Vagina (tissue), 2 donors: ENCODE measurements around the gene LRRC31. TPM values are rescaled to one million over a fixed set of nuclear protein-coding genes. Genes with fewer than 3 reads are reported as not detected.

ENCODE experiments used
- DNase-seq, 2 donors: peaks; one replicate each; pipeline ENCODE4 v3.0.0-alpha.2; 2017; ENCODE audit errors: extremely low spot score in 2 of 2
- H3K27ac ChIP-seq: fragments of 200-600 bp; sonication (generic); one replicate; pipeline ENCODE4 v1.5.1; 2019
- H3K27me3 ChIP-seq: fragments of 200-600 bp; sonication (generic); one replicate; pipeline ENCODE4 v1.5.1; 2019
- H3K36me3 ChIP-seq, 2 donors: fragments of 200-600 bp; sonication (generic); one replicate each; pipeline ENCODE4 v1.5.1; 2017 to 2019
- H3K4me1 ChIP-seq: fragments of 200-600 bp; sonication (generic); one replicate; pipeline ENCODE4 v1.5.1; 2019
- H3K4me3 ChIP-seq, 2 donors: fragments of 200-600 bp; sonication (generic); 1 replicate in 1 of 2; 2 replicates in 1 of 2; pipeline ENCODE4 v1.5.1; 2016 to 2019
- H3K9me3 ChIP-seq: fragments of 200-600 bp; sonication (generic); one replicate; pipeline ENCODE4 v1.5.1; 2019
- POLR2A ChIP-seq, 2 donors: fragments of 450-650 bp; IDR thresholded peaks; one replicate each; pipeline ENCODE4 v1.6.1; 2017; ENCODE audit warnings: antibody characterized with exemption in 2 of 2, mild to moderate bottlenecking in 2 of 2, moderate library complexity in 2 of 2
- POLR2AphosphoS5 ChIP-seq, 2 donors: sonication (generic); formaldehyde crosslinking; IDR thresholded peaks; one replicate each; pipeline ENCODE4 v1.9.0; 2017; ENCODE audit warnings: antibody characterized with exemption in 2 of 2, mild to moderate bottlenecking in 2 of 2, low read depth in 1 of 2; ENCODE audit not compliant: insufficient read depth in 1 of 2
- intact Hi-C: fragments of 100-400 bp; cut with DNase I; formaldehyde crosslinking; loops from one replicate; pipeline ENCODE4 v1.15.1; 2023
- total RNA-seq: library from RNA; depleted of rRNA; stranded (reverse); fragments of >200 nt; gene quantifications from one replicate; pipeline ENCODE4 v1.2.3, GENCODE V29; 2016
- TF ChIP-seq, protein P1 (sequence below), 3 experiments: fragments of 450-650 bp in 2 of 3; fragments of 200-600 bp in 1 of 3; sonication (generic) in 1 of 3; IDR thresholded peaks; one replicate each; pipeline ENCODE4 v1.5.1; 2017 to 2019; ENCODE audit warnings: antibody characterized with exemption in 3 of 3, mild to moderate bottlenecking in 2 of 3, moderate library complexity in 2 of 3

LRRC31 gene
- not detected for total RNA-seq

DNA sequence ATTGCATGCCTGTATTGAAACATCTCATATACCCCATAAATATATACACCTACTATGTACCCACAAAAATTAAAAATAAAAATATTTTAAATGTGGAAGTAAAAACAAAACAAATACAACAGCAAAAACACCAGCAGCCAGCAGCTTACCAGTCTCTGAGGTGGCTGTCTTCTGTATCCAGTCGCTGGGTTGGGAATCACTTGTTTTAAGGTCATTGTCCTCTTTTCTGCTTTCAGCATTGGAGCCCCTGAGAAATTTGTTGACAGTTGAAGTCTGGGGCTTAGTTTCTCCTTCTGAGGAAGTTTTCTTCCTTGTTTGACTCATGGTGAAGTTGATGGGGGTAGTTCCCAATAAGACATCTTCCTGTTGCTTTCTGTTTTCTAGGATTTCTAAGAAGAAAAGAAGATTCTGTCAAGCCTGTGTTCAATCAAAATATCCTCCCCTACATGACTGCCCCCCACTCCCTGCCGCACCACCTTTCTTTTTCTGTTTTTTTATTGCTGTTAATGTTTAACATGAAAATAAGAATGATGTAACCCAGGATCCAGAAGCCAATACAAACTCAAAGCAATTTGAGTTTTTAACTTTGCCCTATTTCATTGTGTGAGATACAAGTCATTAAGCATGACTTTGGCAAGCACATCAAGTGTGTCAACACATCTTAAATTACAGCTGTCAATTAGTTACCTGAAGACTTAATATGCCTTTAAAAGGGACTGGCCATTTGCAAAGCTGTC lies at the start of gene LRRC31:
TSS of gene LRRC31 (minus strand) at position 452 of the 737 bp plus-strand sequence. CDS start at position 324, 128 bp downstream.
- no peak for DNase-seq
- Histone ChIP-seq H3K4me3 (no peak within 1 kb of the TSS), H3K36me3 (no peaks in the 10 kb centered on the region), H3K27ac (no peak within 1 kb of the TSS), H3K27me3 (no peaks in the 10 kb centered on the region), H3K9me3 (no peaks in the 10 kb centered on the region), H3K4me1 (no peaks in the 10 kb centered on the region)
- TF ChIP-seq, protein P1, sequence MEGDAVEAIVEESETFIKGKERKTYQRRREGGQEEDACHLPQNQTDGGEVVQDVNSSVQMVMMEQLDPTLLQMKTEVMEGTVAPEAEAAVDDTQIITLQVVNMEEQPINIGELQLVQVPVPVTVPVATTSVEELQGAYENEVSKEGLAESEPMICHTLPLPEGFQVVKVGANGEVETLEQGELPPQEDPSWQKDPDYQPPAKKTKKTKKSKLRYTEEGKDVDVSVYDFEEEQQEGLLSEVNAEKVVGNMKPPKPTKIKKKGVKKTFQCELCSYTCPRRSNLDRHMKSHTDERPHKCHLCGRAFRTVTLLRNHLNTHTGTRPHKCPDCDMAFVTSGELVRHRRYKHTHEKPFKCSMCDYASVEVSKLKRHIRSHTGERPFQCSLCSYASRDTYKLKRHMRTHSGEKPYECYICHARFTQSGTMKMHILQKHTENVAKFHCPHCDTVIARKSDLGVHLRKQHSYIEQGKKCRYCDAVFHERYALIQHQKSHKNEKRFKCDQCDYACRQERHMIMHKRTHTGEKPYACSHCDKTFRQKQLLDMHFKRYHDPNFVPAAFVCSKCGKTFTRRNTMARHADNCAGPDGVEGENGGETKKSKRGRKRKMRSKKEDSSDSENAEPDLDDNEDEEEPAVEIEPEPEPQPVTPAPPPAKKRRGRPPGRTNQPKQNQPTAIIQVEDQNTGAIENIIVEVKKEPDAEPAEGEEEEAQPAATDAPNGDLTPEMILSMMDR (IDR thresholded peaks at IDR 0.05), result no peak
- no peak for TF ChIP-seq POLR2AphosphoS5 (IDR thresholded peaks at IDR 0.05; ENCODE audit: insufficient read depth in 1 of 2, low read depth in 1 of 2)
- TF ChIP-seq POLR2A (IDR thresholded peaks at IDR 0.05), result no peak
- intact Hi-C loops, result no loop called here

DNA sequence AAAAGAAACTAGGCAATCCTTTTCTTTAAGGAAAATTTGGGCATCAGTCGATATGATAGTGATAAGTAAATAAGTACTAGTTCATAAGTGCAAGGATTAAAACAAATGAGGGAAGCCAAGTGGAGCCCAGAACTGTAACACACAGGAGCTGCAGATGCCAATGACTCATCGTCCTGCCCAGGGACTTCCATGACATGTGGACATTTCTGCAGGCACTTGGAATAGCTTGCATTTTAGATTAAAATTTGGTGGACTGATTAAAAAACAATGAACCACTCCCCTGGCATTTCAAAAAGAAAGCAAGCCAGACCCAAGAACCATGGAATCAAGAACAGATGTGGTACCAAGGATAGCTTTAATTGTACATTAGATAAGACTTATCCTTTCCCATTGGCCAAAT lies 44.6 kb upstream of the LRRC31 start:
- no peak for DNase-seq
- no peaks in the 10 kb centered on the region for H3K9me3 ChIP-seq
- H3K36me3 ChIP-seq, result no peaks in the 10 kb centered on the region
- TF ChIP-seq POLR2AphosphoS5 (IDR thresholded peaks at IDR 0.05; ENCODE audit: insufficient read depth in 1 of 2, low read depth in 1 of 2), result no peak
- intact Hi-C loops, result no loop called here
- H3K4me1 ChIP-seq, result no peaks in the 10 kb centered on the region
- no peak overlapping the region for H3K4me3 ChIP-seq
- no peaks in the 10 kb centered on the region for H3K27me3 ChIP-seq
- no peak overlapping the region for H3K27ac ChIP-seq

DNA sequence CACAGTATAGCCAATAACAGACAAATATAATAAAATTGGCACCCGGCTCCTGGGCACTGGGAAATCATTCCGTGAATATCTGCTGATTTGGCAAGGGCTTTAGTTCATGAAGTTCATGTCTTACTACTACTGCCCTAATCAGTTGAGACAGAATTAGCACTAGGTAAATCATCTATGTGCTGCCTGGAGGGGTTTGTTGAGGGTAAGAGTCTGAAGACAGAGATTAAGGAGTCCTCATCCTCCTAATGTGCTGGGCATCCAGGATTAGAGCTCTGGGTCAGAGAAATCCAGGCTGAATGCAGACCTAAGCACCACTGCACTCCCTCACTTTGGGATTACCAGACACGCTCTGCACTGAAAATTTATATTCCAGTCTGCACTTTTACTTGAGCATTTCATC lies 43.6 kb upstream of the LRRC31 start:
- intact Hi-C loops, result no loop called here
- no peak overlapping the region for H3K4me3 ChIP-seq

DNA sequence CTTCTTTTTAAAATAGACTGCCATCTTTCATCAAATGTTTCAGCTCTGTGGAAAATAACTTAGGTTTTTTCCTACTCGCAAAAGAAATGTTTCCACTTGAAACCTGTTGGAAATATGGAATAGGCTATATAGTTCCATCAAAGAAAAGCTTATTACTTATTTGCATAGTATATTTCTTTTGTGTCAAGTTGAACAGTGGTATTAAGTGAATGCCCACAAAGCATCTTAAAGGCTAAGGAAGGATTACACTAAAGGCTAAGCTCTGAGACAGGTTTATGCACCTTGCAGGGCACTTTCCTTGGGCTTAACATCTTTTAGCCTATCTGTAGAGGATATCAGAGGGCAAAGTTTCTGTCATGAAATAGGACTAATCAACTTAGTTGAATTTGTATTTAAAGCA lies 41.5 kb upstream of the LRRC31 start, which contains the start of gene SAMD7:
TSS of gene SAMD7 (plus strand) at position 301 of the 400 bp plus-strand sequence. CDS start 7,927 bp downstream, outside the sequence.
- intact Hi-C loops, result no loop called here
- no peak within 1 kb of the TSS for H3K4me3 ChIP-seq
- H3K27ac ChIP-seq, result no peak within 1 kb of the TSS
- DNase-seq, result no peak
- H3K9me3 ChIP-seq, result no peaks in the 10 kb centered on the region
- H3K4me1 ChIP-seq, result no peaks in the 10 kb centered on the region
- H3K36me3 ChIP-seq, result no peaks in the 10 kb centered on the region
- TF ChIP-seq, protein P1 (IDR thresholded peaks at IDR 0.05), result no peak
- no peak for TF ChIP-seq POLR2AphosphoS5 (IDR thresholded peaks at IDR 0.05; ENCODE audit: insufficient read depth in 1 of 2, low read depth in 1 of 2)
- TF ChIP-seq POLR2A (IDR thresholded peaks at IDR 0.05), result no peak
- no peaks in the 10 kb centered on the region for H3K27me3 ChIP-seq

More for the DNA sequence above, 43.6 kb upstream of the LRRC31 start:
- Histone ChIP-seq H3K9me3 (no peaks in the 10 kb centered on the region), H3K36me3 (no peaks in the 10 kb centered on the region), H3K27me3 (no peaks in the 10 kb centered on the region), H3K27ac (no peak overlapping the region), H3K4me1 (no peaks in the 10 kb centered on the region)
- TF ChIP-seq POLR2AphosphoS5 (IDR thresholded peaks at IDR 0.05; ENCODE audit: insufficient read depth in 1 of 2, low read depth in 1 of 2) (no peak), POLR2A (IDR thresholded peaks at IDR 0.05) (no peak)
- TF ChIP-seq, protein P1 (IDR thresholded peaks at IDR 0.05), result no peak
- DNase-seq, result no peak

DNA sequence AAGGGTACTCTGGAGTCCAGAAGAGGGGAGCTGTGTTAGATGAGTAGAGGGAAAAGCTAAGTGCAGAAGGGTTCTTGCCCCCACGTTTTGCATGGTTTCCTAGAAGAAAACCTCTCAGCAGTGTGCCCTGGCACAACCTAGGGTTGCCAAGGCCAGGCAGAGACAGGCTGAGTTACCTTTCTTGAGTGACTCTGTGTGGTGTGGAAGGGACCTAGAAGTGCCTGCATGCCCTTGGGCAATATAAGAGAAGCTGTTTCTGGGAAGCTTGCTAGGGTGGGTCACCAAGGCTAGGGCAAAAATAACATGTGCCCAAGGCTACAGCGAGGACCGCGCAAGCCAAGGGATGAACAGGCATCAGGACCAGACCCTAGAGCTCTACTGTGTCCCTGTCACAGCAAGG lies 38.2 kb upstream of the LRRC31 start:
- Histone ChIP-seq H3K4me1 (no peaks in the 10 kb centered on the region), H3K9me3 (no peaks in the 10 kb centered on the region), H3K27ac (no peak overlapping the region), H3K4me3 (no peak overlapping the region), H3K27me3 (no peaks in the 10 kb centered on the region), H3K36me3 (no peaks in the 10 kb centered on the region)
- TF ChIP-seq POLR2A (IDR thresholded peaks at IDR 0.05) (no peak), POLR2AphosphoS5 (IDR thresholded peaks at IDR 0.05; ENCODE audit: insufficient read depth in 1 of 2, low read depth in 1 of 2) (no peak)
- TF ChIP-seq, protein P1 (IDR thresholded peaks at IDR 0.05), result no peak
- intact Hi-C loops, result no loop called here
- no peak for DNase-seq
